CD14-positive monocyte (primary cell): Measurements from ENCODE around the gene TAF1B. TPM values are rescaled to one million over a fixed set of nuclear protein-coding genes. Genes with fewer than 3 reads are reported as not detected.

Experiments used
- DNase-seq, 3 donors: peaks; one replicate each; pipeline ENCODE4 v3.0.0-alpha.2; 2011 to 2022
- H2AFZ ChIP-seq: 2 replicates; pipeline ENCODE4 v1.6.0; 2012; ENCODE audit warnings: mild to moderate bottlenecking, low read depth, low read length, inconsistent platforms; ENCODE audit not compliant: insufficient read depth, poor library complexity, severe bottlenecking
- H3K27ac ChIP-seq, 2 donors: 1 replicate in 1 of 2; 2 replicates in 1 of 2; pipeline ENCODE4 v1.5.1; 2012 to 2013; ENCODE audit warnings: low read length in 2 of 2, control low read depth in 1 of 2, inconsistent platforms in 1 of 2, low read depth in 1 of 2, mild to moderate bottlenecking in 1 of 2
- H3K27me3 ChIP-seq, 2 donors: one replicate each; pipeline versions ENCODE4 v1.6.0 to v1.6.1; 2011 to 2013; ENCODE audit warnings: low read length in 2 of 2; ENCODE audit not compliant: control insufficient read depth in 2 of 2, insufficient read depth in 2 of 2
- H3K36me3 ChIP-seq, 2 donors: replicated peaks in 1 of 2; 1 replicate in 1 of 2; 2 replicates in 1 of 2; pipeline versions ENCODE4 v1.5.1 to v1.6.1; 2012 to 2013; ENCODE audit warnings: low read length in 2 of 2, control low read depth in 1 of 2, inconsistent platforms in 1 of 2, mild to moderate bottlenecking in 1 of 2; ENCODE audit not compliant: insufficient read depth in 2 of 2, control insufficient read depth in 1 of 2
- H3K4me1 ChIP-seq, 2 donors: 1 replicate in 1 of 2; 2 replicates in 1 of 2; pipeline versions ENCODE4 v1.5.1 to v1.6.1; 2012 to 2013; ENCODE audit warnings: low read length in 2 of 2, control low read depth in 1 of 2, inconsistent platforms in 1 of 2, mild to moderate bottlenecking in 1 of 2, moderate library complexity in 1 of 2; ENCODE audit not compliant: insufficient read depth in 2 of 2, control insufficient read depth in 1 of 2
- H3K4me2 ChIP-seq: replicated peaks from 2 replicates; pipeline ENCODE3; 2012; ENCODE audit warnings: low read length, moderate library complexity, mild to moderate bottlenecking; ENCODE audit not compliant: poor library complexity, severe bottlenecking; ENCODE audit errors: extremely low read depth
- H3K4me3 ChIP-seq, 3 experiments: fragments of 200-600 bp in 1 of 3; sonication (generic) in 1 of 3; replicated peaks in 1 of 3; 1 replicate in 2 of 3; 2 replicates in 1 of 3; pipeline ENCODE4 v1.5.1; 2011 to 2013; ENCODE audit warnings: low read length in 3 of 3, mild to moderate bottlenecking in 3 of 3, control low read depth in 2 of 3, low read depth in 2 of 3, inconsistent platforms in 1 of 3, moderate library complexity in 1 of 3
- H3K79me2 ChIP-seq: 2 replicates; pipeline ENCODE4 v1.6.0; 2012; ENCODE audit warnings: mild to moderate bottlenecking, control low read depth, inconsistent platforms, low read length, moderate library complexity; ENCODE audit not compliant: insufficient read depth
- H3K9ac ChIP-seq: 2 replicates; pipeline ENCODE4 v1.6.0; 2017; ENCODE audit warnings: low read length, mild to moderate bottlenecking; ENCODE audit not compliant: insufficient read depth, poor library complexity, severe bottlenecking
- H3K9me3 ChIP-seq, 2 donors: replicated peaks in 1 of 2; 1 replicate in 1 of 2; 2 replicates in 1 of 2; pipeline versions ENCODE4 v1.5.1 to v1.6.1; 2012 to 2013; ENCODE audit warnings: low read length in 2 of 2, control low read depth in 1 of 2; ENCODE audit not compliant: control insufficient read depth in 1 of 2, insufficient read depth in 1 of 2
- H4K20me1 ChIP-seq: 2 replicates; pipeline ENCODE4 v1.6.0; 2012; ENCODE audit warnings: mild to moderate bottlenecking, low read length, control low read depth, moderate library complexity; ENCODE audit not compliant: insufficient read depth
- H3K27ac Mint-ChIP-seq, 7 donors: one replicate each; pipeline ENCODE4 v1.8.0; 2020; ENCODE audit warnings: mild to moderate bottlenecking in 7 of 7, mixed read lengths in 7 of 7, moderate library complexity in 6 of 7, inconsistent platforms in 2 of 7
- H3K27me3 Mint-ChIP-seq, 3 donors: one replicate each; pipeline ENCODE4 v1.8.0; 2021 to 2022; ENCODE audit warnings: low read depth in 3 of 3, mild to moderate bottlenecking in 3 of 3, mixed read lengths in 3 of 3, moderate library complexity in 3 of 3, inconsistent platforms in 1 of 3
- H3K36me3 Mint-ChIP-seq, 2 donors: one replicate each; pipeline ENCODE4 v1.8.0; 2020; ENCODE audit warnings: mixed read lengths in 2 of 2, inconsistent platforms in 1 of 2, mild to moderate bottlenecking in 1 of 2
- H3K4me1 Mint-ChIP-seq: one replicate; pipeline ENCODE4 v1.8.0; 2020; ENCODE audit warnings: mild to moderate bottlenecking, mixed read lengths
- H3K4me3 Mint-ChIP-seq, 2 donors: one replicate each; pipeline ENCODE4 v1.8.0; 2020; ENCODE audit warnings: mild to moderate bottlenecking in 2 of 2, mixed read lengths in 2 of 2, moderate library complexity in 1 of 2
- H3K9me3 Mint-ChIP-seq, 7 donors: one replicate each; pipeline ENCODE4 v1.8.0; 2020 to 2022; ENCODE audit warnings: mixed read lengths in 7 of 7, mild to moderate bottlenecking in 6 of 7, moderate library complexity in 6 of 7, inconsistent platforms in 2 of 7
- CTCF ChIP-seq: fragments of 200-600 bp; IDR thresholded peaks from one replicate; pipeline ENCODE4 v1.8.0; 2022; ENCODE audit warnings: antibody characterized with exemption, mild to moderate bottlenecking
- WGBS: methylation state at CpG from one replicate; pipeline ENCODE4 v1.1.5; 2013; ENCODE audit warnings: missing lambda C conversion rate; ENCODE audit not compliant: insufficient coverage; 5-methylcytosine and 5-hydroxymethylcytosine counted together
- intact Hi-C, 2 donors: fragments of 100-400 bp; cut with micrococcal nuclease; formaldehyde crosslinking; loops; one replicate each; pipeline versions ENCODE4 v1.15.0 to v1.15.1; 2023
- polyA plus RNA-seq, 3 donors: library from polyadenylated mRNA; depleted of rRNA in 1 of 3; unstranded in 2 of 3; stranded (reverse) in 1 of 3; fragments of 300-500 nt in 2 of 3; fragments of >200 nt in 1 of 3; fragmentation: Illumina TruSeq in 2 of 3; gene quantifications; 1 replicate in 2 of 3; 2 replicates in 1 of 3; pipeline ENCODE4 v1.2.3, GENCODE V29; 2012 to 2021

TAF1B gene
- polyA plus RNA-seq, 3 donors = 6.0 to 8.4 (median 7.2) TPM

- Mint-ChIP-seq H3K9me3 (no peaks in the 10 kb centered on the region), H3K4me3 (no peak overlapping the region), H3K27ac (no peak overlapping the region), H3K27me3 (peaks cover 2 to 10% (median 6%) of the 10 kb centered on the region in 3 donors), H3K4me1 (peaks cover 5% of the 10 kb centered on the region), H3K36me3 (no peaks in the 10 kb centered on the region)
- Histone ChIP-seq H3K4me2 (no peak overlapping the region), H3K27me3 (peaks cover 3 to 4% of the 10 kb centered on the region in 2 donors), H2AFZ (no peak overlapping the region), H3K4me3 (no peak overlapping the region), H3K9ac (no peak overlapping the region), H4K20me1 (no peaks in the 10 kb centered on the region), H3K4me1 (no peaks in the 10 kb centered on the region), H3K79me2 (no peaks in the 10 kb centered on the region), H3K27ac (no peak overlapping the region), H3K9me3 (no peaks in the 10 kb centered on the region), H3K36me3 (no peaks in the 10 kb centered on the region)
- no peak for TF ChIP-seq CTCF
- DNase-seq = no peak
- WGBS = no CpG with 5 or more reads among the region's 8 CpGs
- intact Hi-C loops = no loop called here
Observed at GRCh38 chr2:9965119-9965822, 122.0 kb downstream of the TAF1B start.

- Histone ChIP-seq H2AFZ (no peak overlapping the region), H3K79me2 (no peaks in the 10 kb centered on the region), H3K4me1 (no peaks in the 10 kb centered on the region), H4K20me1 (no peaks in the 10 kb centered on the region), H3K9me3 (no peaks in the 10 kb centered on the region), H3K9ac (no peak overlapping the region), H3K4me3 (no peak overlapping the region), H3K27me3 (peaks cover 0 to 3% of the 10 kb centered on the region in 2 donors), H3K27ac (no peak overlapping the region), H3K4me2 (no peak overlapping the region), H3K36me3 (no peaks in the 10 kb centered on the region)
- no peaks in the 10 kb centered on the region for H3K9me3 Mint-ChIP-seq
- H3K4me3 Mint-ChIP-seq = no peak overlapping the region
- 20% methylated on average over 1 of the region's 3 CpGs for WGBS
- no peak for DNase-seq
- intact Hi-C loops = no loop called here
- TF ChIP-seq CTCF = no peak
- H3K27me3 Mint-ChIP-seq = peaks cover 6 to 7% (median 6%) of the 10 kb centered on the region in 3 donors
- H3K4me1 Mint-ChIP-seq = peaks cover 5% of the 10 kb centered on the region
- H3K27ac Mint-ChIP-seq = no peak overlapping the region
- no peaks in the 10 kb centered on the region for H3K36me3 Mint-ChIP-seq
Observed at GRCh38 chr2:9966491-9967022, 123.3 kb downstream of the TAF1B start.
